D341Med (cell line): ENCODE measurements around the gene CDCA3.
A peak's percentile ranks its signal among the peaks of the same experiment; 100 is the strongest.

ENCODE experiments used
- DNase-seq: peaks from one replicate; pipeline ENCODE4 v3.0.0; 2012; ENCODE audit warnings: low spot score

The CDCA3 gene

DNA sequence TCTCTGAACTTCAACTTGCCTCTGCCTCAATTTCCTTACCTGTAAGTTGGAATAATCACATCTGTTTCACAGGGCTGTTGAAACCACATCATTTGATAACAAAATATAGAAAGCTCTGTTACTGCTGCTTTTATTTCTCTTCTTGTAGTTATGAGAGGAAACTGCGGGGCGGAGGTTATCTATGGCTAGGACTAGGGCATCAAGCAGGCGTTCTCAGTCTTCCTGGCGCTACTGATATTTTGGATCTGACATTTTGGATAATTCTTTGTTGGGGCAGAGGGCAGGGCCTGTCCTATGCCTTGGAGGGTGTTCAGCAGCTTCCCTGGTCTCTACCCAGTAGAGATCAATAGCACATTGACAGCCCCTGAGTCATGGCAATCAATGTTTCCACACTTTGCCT, 19.0 kb downstream of the CDCA3 start:
- DNase-seq: no peak

DNA sequence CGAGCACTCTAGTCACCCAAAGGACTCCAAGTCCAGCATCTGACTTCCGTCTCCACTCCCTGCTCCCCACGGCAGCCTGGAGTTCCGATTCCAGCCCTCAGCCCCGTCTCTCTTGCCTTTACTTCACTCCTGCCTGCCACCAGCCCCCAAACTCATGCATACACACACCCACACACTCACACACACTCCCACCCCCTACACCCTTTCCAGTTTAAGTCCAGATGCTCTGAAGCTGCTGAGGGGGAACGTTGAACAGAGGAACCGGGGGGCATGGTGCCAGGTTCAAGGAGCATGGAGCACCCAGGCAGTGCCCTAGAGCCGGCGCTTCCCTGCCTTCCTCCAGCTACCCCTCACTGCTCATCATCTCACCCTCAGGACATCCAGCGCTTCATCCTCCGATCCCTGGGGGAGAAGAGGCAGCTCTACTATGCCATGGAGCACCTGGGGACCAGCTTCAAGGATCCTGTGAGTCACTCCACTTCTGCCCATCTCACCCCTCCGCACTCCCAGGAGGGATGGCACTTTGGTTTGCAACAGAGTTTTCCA, 19.6 kb downstream of the CDCA3 start:
- no peak for DNase-seq

DNA sequence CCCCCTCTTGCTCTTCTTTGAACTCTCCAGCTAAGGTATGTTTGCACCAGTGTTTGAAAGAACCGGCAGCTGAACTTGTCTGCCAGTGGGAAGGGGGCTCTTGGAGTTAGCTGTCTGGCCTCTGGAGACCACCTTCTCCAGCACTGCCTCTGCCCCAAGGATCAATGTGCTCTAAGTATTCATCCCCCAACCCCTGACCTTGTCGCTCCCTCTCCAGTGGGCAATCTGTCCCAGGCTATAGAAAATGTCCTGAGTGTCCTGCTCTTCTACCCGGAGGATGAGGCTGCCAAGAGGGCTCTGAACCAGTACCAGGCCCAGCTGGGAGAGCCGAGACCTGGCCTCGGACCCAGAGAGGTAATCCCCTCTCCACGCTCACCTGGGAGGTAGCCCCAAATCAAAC, 20.1 kb downstream of the CDCA3 start:
- DNase-seq: no peak

DNA sequence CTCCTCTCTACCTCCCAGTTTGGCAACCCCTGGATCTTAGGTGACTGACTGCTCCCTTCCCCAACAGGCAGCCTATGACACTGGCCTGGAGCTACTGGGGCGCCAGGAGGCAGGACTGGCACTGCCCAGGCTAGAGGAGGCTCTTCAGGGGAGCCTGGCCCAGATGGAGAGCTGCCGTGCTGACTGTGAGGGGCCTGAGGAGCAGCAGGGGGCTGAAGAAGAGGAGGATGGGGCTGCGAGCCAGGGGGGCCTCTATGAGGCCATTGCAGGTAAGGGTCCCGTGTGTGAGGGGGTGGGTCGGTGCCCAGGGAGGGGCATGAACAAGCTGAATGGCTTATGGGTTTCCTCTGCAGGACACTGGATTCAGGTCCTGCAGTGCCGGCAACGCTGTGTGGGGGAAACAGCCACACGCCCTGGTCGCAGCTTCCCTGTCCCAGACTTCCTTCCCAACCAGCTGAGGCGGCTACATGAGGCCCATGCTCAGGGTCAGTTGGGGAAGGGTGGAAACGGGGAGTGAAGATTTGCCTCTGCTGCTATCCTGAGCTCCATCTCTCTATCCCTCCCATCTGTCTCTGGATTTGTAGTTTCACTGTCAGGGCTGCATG, 20.7 kb downstream of the CDCA3 start:
- DNase-seq: no peak

DNA sequence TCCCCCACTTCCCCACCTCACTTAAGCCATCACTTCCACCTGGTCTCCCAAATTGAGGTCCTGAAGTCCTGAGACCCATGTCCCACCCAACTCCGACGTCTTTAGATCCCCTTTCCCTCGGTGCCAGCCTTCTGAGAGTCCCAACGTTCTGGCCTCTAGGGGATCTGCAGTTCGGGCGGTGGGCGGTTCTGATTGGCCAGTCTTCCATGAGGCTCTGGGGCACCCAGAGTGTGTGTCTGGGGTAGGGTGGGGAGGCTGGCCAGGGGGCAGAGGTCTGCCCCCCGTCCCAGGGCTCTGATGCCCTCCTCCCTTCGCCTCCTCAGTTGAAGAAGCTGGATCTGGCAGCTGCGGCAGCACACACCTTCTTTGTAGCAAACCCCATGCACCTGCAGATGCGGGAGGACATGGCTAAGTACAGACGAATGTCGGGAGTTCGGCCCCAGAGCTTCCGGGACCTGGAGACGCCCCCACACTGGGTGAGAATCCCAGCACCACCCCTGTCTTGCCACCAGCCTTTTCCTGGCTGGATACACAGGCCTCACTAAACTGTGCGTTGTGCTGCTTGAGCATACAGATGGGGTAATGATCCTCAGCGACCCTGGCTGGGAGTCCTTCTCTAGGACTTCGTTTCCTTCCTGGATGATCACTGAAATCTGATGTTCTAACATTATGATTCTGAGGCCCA, 21.4 kb downstream of the CDCA3 start:
- DNase-seq: peak; percentile 76

DNA sequence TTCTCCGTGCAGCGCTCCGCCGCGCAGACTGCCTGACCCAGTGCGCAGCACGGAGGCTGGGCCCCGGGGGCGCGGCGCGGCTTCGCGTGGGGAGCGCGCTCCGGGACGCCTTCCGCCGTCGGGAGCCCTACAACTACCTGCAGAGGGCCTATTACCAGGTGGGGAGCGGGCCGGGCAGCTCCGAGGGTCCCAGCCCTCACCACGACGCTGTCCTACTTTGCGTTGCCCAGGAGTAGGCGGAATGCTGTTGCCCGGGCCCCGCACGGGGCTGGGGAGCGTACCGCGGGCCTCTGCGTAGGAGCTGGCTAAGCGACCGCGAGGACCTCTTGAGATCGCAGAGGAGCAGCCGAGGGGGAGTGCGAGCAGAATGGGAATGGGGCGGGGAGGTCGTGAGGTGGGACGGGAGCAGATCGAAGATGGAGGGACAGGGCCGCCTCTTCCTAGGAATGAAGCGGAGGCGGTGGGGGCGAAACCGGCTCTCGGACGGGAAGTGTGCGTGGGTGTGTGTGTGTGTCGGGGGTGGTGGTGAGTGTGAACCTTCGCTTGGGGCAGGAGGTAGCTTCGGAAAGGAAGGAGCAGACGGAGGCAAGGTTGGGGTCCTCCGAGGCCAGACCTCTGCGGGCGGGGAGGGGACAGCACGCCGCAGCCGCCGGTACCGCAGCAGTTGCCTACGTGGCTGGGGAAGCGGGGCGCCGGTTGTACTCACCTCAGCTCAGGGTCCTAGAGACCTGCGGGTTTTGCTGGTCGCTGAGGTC, 22.1 kb downstream of the CDCA3 start:
- peak; percentile 72 for DNase-seq

DNA sequence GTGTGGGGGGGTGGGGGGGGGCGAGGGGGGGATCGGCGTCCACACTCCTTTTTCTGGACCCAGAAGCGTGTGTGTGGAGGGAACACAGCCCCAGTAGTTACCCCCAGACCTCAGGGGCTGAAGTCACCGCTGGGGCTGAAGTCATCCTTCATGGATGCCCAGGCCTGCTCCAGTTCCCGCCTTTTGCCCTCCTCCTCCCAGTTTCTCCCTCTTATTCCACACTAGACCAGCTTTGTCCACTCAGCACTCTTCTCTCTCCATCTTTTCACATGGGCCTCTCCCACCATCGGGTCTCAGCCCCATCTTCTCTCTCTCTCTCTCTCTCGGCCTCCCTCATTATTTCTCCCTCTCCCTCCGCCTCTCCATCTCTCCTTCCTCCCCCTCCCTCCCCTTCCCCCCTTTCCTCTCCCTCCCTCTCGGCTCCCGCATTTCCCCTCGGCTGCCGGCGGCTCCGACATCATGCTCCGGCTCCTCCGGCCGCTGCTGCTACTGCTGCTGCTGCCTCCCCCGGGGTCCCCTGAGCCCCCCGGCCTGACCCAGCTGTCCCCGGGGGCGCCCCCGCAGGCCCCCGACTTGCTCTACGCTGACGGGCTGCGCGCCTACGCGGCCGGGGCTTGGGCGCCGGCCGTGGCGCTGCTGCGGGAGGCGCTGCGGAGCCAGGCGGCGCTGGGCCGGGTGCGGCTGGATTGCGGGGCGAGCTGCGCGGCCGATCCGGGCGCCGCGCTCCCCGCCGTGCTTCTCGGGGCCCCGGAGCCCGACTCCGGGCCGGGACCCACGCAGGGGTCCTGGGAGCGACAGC, 22.9 kb downstream of the CDCA3 start, which contains the start of gene P3H3:
Gene P3H3 (plus strand): TSS at position 426 of the 799 bp plus-strand sequence. CDS start 34 bp downstream, at position 460.
- DNase-seq: peak; percentile 72

DNA sequence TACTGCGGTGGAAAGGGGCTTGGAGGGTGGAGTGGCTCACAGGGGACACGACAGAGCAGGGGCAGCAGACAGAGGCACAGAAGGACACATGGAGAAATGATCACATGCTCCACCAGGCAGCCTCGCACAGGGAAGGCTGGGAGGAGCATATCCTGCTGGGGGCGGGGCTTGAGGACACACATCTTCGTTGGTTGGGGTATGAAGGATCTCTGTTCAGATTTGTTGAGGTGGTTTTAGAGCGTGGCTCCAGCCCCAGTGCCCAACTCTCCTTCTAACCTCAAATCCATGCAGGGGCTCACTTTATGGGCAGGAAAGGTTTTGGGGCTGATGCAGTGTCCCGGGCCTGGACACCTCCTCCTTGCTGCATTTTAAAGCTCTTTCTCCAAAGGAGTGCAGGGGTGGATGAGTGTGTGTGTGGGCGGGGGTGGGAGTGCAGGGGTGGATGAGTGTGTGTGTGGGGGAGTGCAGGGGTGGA, 23.6 kb downstream of the CDCA3 start:
- DNase-seq: peak; percentile 89

DNA sequence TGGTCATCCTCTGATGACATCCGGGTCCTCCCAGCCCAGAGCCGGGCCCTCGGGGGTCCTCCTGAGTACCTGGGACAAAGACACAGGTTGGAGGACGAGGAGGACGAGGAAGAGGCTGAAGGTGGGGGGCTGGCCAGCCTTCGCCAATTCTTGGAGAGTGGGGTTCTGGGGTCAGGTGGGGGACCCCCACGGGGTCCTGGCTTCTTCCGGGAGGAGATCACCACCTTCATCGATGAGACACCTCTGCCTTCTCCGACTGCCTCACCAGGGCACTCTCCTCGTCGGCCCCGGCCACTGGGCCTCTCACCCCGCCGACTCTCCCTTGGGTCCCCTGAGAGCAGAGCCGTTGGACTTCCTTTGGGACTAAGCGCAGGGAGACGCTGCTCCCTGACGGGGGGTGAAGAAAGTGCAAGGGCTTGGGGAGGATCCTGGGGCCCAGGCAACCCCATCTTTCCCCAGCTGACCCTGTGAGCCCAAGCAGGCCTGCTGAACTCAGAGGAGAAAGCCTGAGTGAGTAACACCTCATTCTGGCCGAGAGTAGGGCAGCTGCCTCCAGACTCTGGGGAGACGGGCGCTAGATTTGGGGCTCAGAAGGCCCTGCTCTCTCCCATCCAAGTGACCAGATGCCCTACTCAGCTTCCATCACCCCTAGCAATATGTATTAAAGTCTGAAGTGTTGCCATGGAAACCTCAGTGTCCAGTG, 24.2 kb downstream of the CDCA3 start:
- no peak for DNase-seq

DNA sequence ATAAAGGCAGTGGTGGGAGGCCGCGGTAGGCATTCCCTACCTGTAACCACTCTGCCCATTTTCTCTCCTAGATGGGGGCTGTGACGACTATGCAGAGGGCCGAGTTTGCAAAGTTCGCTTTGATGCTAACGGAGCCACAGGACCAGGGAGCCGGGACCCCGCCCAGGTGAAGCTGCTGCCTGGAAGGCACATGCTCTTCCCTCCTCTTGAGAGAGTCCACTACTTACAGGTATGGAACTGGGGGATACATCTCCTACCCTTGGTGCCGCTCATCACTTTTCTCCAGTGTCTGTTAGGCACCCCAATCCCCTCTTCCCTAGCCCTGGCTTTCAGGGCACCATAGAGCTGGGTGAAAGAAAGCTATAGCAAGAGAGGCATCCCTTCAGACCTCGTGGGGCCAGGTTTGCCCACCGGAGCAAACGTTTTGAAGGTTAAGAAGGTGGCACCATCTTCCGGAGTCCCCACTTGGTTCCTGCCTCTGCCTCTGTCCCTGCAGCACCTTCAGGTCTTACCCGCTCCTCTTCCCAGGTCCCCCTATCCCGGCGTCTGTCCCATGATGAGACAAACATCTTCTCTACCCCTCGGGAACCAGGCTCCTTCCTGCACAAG, 24.9 kb downstream of the CDCA3 start:
- DNase-seq: no peak

DNA sequence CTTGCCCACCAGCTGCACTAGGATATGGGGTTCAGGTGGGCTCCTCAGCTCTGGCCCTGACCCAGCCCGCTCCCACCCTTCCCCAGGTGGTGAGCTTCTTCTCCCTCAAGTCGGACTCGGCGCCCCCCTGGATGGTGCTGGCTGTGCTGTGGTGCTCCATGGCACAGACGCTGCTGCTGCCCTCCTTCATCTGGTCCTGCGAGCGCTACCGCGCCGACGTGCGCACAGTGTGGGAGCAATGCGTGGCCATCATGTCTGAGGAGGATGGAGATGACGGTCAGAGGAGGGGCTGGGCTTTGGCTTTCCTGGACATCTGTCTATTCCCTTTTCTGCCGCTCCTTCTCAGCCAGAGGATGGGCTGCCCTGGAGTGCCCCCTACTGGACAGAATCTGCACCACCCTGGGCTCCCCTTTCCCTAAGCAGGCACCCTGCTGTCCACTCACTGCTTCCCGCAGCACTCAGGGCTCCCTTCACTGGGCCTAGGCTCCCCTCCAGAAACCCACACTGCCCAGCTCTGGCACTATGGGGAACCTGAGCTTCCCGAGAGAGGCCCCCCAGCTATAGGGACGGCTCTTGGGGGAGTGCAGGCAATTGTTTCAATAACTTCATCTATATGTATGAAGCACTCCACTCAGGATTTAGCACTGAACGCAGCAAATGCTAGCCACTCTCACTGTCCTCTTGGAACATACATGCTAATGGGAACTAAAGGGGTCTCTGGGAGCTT, 25.5 kb downstream of the CDCA3 start:
- DNase-seq: peak; percentile 82

DNA sequence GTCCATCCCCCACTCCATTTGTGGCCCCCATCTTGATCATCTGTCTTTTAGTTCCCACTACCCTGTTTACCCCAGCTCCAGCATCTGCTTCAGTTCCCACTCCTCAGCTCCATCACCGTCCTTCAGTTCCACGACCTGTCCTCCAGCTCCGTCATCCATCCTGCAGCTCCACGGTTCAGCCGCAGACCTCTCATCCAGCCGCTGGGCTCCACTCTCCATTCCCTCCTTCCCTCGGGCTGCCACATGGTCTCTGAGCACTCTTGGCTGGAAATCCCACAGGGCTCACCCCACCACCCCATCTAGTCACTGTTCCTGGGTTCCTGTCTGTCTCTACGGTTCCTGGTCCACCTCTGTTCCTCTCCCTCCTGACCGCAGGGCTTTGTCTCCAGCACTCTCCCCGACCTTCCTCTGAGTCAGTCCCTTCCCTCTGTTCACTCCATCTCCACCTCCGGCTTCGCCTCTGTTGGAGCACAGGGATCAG, 26.1 kb downstream of the CDCA3 start:
- no peak for DNase-seq

DNA sequence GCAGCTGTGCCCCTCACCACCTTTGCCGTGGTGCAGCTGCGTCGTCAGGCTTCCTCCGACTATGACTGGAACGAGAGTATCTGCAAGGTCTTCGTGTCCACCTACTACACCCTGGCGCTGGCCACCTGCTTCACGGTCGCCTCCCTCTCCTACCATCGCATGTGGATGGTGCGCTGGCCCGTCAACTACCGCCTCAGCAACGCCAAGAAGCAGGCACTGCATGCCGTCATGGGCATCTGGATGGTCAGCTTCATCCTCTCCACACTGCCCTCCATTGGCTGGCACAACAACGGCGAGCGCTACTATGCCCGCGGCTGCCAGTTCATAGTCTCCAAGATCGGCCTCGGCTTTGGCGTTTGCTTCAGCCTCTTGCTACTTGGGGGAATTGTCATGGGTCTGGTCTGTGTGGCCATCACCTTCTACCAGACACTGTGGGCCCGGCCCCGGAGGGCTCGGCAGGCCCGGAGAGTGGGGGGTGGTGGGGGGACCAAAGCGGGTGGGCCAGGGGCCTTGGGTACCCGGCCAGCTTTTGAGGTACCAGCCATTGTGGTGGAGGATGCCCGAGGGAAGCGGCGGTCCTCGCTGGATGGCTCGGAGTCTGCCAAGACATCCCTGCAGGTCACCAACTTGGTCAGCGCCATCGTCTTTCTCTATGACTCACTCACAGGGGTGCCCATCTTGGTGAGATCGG, 26.9 kb downstream of the CDCA3 start:
- no peak for DNase-seq

DNA sequence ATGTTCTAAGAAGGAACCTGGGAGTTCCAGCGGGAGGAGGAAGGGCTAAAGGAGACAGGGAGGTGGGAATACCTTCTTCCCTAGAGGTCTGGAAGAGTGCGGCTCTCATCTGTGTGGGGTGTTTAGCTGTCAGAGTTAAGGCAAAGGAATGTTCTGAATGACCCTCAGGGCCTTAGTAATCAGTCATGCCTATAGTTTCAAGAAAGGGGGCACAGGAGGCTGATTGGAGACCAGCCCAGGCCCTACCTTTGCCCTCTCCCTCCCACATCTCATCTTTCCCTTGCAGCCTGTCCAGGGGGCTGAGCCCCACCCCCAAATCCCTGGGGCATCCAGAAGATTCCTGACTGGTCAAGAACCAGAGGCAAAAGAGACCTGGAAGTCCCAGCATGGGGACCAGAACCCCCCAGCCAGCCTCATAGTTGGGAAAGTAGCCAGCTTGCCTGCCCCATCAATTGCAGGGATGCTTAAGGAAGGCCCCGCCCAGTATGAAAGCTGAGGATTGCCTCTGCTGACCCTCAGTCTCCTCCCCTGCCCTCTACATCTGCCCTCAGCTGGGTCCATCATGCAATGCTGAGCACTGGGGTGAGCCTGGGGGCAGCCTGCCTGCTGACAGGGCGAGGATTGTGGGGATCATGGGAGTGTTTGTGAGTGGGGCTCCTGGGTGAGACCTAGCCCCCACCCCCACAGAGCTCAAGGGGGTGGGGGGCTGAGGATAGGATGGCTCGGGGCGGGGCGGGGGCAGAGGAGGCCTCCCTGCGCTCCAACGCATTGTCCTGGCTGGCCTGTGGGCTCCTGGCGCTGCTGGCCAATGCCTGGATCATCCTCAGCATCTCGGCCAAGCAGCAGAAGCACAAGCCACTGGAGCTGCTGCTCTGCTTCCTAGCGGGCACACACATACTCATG, 27.7 kb downstream of the CDCA3 start:
- DNase-seq: no peak

DNA sequence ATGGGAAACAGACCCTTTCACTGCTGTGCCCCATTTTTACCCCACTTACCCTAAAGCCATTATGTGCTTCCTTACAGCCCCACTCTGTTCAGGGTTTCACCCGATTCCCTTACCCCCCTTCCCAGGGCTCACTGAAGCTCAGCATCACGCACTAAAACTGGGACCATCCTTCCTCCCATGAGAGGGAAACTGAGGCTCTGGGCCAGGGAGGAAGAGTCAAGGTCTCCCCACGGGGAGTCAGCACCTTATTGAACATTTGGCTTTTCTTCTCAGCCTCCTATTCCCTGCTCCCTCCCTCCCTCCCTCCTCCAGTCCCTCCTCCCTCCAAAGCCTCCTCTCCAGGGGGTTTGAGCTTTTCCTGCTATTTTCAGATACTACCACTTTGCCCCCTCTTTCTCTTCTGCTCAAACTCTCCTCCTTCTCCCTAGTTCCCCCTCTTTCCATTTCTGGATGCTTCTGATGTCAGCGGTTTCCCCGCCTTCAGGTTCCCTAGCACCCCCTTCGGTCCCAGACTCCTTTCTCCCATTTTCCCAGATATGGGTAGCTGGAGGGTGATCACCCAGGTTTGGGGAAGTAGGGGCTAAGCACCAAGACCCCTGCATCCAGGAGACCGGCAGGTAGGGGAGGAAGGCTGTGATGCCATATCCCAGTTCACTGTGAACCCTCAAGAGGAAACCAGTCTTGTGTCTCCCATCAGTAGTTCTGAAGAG, 28.5 kb downstream of the CDCA3 start:
- no peak for DNase-seq

DNA sequence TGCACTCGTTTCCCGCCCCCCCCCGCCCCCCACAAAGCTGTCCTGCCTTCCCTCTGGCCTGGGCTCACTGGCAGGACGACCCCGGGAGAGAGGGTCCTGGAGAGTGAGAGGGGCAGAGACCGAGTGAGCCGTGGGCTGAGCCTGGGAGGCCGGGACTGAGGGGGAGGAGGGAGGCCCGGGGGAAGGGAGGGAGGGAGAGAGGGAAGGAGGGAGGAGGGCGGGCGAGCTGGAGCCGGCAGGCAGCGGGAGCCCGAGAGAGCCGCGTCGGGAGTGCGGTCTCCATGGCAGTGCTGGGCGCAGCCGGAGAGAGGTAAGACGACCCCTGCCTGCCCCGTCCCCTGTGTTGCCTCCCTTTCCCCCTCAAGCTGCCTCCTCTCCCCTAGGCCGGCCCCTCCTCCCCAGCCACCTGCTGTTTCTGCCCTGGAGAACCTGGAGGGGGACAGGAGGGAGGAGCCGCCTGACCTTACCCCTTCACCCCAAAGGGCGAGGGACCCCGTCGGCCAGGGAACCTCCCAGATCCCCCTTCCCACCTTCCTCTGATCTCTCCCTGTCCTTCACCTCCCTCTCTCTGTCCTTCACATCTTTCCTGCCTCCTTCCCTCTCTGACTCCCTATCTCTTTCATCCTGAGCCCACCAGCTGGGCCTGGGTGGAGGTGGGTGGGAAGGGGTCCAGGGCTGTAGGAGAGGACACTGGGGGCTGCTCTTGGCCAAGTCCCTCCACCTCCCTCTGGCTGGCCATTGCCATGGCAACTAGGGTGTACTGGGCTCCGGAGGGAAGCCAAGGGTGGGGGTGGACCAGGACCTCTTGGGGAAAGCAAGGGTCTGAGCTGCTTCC, 29.3 kb downstream of the CDCA3 start, which contains the start of gene GPR162:
Gene GPR162 (plus strand): TSS at position 231 of the 835 bp plus-strand sequence. CDS start 2,078 bp downstream, outside the sequence.
- DNase-seq: peak; percentile 86

DNA sequence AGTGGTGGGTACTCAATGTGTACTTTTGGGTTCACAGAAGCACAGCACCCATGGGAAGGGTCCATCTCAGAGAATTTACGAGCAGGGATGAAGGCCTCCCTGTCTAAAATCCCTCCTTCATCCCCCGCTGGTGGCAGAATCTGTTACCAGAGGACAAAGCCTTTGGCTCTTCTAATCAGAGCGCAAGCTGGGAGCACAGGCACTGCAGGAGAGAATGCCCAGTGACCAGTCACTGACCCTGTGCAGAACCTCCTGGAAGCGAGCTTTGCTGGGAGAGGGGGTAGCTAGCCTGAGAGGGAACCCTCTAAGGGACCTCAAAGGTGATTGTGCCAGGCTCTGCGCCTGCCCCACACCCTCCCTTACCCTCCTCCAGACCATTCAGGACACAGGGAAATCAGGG, 30.9 kb downstream of the CDCA3 start:
- DNase-seq: no peak
